Activated effector memory CD4-positive, alpha-beta T cell treated with Interleukin-2 at 50 U/mL for 16 hours (primary cell): Measurements from ENCODE around the gene SERINC5.
"Not testable (repeated sequence)": the region's sequence is repeated elsewhere in the genome, so short reads cannot be mapped to it uniquely, and the experiment has no call there.

ENCODE experiments used
- DNase-seq: peaks from one replicate; pipeline ENCODE4 v3.0.0-alpha.2; 2020

The SERINC5 gene

DNA sequence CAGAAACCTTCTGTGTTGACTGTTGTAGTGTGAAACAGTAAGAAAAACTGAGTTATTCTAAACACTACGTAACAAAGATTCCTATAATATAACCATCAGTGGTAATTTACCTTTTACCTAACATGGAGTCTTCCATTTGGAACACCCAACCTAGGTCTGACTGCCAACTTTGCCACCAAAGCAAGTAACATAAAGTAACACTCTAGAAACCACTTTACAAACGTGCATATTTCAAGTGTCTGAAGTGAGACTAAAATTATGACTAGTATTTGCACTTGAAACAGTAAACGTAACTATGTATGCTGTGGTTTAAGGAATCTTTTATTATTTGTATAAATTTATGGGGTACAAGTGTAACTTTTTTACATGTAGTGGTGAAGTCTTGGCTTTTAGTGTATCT is 95.6 kb downstream of the SERINC5 start:
- DNase-seq = no peak

DNA sequence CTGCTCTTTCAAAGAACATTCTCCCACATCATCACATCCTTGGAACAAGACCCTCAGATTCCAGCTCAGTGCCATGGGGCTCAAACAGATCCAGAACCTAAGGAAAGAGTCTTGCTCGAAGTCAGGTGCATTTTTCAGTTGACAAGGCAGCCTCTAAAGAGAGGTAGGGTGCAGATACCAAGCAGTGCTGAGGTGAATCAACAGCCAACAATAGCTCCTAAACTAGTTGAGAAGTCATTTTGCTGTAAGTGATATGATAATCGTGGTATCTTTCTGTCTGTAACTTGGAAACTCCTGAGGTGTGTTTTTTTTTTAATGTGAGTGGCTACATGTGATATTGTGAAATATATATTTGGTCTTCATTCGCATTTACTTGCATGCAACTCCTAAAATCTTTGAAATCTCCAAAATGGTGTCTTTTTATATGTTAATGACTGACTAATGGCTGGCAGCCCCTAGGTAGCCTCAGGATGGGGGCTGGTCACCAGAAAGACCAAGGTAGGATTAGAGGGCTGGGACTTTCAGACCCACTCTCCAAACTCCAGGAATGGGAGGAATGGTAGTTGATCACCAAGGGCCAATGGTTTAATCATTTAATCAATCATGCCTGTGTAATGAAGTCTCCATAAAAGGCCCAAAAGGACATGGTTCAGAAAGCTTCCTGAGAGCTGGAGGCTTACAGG is 96.6 kb downstream of the SERINC5 start:
- no peak for DNase-seq

DNA sequence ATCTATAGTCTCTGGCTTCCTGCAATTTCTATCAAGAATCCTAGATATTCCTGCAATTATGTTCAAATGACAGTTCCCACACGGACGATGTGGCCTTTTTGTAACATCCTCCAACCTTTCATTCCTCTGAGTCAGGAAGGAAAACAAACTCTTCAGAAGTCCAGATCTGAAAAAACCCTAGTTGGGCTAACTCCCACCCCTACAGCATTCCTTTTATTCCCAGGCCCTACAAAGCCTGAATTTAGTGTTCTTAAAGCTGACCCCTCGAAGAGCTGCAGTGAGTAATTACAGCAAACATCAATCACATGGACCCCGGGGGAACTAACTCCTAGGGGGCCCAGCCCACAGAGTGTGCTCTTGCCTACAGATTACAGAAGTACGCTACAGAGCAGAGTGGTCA is 99.7 kb downstream of the SERINC5 start:
- no peak for DNase-seq

DNA sequence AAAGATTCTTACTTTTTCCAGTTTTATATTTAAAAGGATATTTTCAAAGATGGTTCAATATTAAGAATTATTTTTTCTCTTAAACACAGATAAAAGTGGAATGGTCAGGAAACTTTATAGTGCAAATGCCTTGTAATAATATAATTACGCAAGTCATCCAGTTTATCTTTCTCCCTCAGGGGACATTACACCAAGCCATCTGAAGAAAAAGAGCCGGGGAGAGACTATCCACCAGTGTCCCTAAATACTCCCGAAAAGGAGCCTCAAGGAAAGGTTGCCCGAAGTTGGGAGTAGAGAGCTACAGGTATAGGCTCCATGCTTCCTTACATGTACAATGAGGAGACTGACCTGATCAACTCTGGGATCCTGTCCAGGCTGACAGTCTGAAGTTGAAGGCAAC is 101.1 kb downstream of the SERINC5 start:
- no peak for DNase-seq

DNA sequence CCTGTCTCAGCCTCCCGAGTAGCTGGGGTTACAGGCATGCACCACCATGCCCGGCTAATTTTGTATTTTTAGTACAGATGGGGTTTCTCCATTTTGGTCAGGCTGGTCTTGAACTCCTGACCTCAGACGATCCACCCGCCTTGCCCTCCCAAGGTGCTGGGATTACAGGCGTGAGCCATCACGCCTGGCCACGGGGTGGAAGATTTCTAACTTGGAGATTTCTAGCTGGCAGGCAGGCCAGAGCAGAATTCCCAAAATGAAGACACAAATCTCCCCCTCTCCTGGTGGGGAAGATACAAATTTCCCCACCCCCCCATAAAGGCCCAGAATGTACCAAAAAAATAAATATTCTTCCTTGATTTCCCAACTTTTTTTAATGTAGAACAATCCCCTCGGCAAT is 101.6 kb downstream of the SERINC5 start:
- DNase-seq = not testable (repeated sequence)

DNA sequence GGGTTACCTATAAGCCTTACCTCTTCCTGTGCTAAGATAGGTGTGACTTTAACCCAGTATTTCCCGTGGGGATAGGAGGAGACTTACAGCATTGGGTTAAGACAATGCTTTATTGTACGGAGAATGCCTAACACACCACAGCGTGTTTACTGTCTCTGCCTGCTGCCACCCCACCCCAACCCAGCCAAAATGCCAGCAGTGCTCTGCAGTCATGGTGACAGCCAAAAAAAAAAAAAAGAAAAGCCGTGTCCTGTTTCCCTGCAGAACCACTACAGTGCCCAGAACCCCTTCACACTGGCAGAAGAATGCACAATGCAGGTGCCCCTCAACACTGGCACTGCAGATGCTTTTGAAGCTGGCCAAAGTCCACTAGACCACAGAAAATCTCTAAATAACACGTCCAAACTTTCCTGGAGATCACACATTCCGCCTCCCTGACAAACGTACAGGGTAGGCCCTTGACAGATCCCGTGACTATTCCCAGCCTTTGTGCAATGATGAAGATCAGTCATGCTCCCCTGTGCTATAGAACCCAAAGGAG is 102.2 kb downstream of the SERINC5 start:
- DNase-seq = peak; percentile 19

DNA sequence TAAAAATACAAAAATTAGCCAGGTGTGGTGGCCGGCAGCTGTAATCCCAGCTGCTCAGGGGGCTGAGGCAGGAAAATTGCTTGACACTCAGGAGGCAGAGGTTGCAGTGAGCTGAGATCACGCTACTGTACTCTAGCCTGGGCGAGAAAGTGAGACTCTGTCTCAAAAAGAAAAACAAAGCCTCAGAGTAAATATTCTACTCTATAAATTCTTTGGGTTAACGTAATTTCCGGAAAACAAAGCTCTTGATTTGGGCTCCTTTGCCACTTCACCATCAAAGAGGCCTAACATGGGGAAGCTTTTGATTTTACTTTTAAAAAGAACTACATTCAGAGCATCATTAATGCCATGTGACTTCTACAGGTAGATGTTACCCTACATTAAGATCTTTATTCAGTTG is 103.1 kb downstream of the SERINC5 start:
- DNase-seq = no peak

DNA sequence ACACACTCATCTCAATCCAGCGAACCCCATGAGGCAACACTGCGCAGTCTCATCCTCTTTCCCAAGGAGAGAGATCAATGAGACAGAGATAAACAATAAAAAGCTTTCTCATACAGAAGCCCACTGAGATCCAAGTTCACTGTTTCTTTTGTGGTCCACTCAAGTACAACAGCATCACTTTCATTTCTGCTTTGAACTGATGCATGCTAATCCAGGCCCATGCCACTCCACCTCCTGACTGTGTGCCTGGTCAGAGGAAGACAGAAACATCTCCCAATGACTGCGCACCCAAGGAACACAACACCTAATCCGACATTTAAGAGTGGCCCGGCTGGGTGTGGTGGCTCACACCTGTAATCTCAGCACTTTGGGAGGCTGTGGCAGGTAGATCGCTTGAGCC is 104.0 kb downstream of the SERINC5 start:
- no peak for DNase-seq

DNA sequence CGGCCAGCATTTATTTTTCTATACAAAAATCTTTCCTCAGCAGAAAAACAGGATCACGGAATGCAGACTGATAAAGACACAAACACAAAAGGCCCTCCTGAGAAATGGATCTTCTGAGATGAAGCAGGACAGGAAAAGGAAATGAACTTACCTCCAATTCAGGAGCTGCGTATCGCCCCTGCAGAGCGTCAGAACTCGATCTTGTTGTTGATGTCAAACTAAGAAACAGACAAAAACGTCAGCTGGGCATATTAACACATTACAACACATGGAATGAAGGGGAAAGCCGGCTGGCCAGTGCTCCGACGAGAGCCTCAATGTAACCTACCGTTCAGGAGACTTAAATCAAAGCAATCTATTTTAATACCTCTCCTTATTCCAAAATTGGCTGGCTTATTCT is 105.1 kb downstream of the SERINC5 start:
- DNase-seq = no peak

DNA sequence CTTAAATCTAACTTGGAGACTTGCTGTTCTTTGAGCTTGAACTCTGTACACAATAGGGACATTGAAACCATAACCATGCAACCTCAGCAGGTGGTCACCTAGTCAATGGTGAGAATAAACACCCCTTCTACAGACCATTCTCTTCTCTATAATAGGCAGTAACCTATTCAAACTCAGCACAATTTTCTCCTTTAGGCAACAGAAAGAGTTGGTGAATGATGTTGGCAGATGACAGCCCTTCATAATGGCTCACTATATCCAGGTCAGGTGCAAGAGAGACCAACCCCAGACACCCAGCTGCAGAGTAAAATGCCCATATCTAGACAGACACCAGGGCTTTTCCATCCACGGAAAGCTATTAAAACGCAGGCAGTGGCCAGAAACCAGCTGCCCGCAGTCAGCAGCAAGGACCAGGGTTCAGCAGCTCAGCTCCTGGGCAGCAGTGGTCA is 106.7 kb downstream of the SERINC5 start:
- no peak for DNase-seq

DNA sequence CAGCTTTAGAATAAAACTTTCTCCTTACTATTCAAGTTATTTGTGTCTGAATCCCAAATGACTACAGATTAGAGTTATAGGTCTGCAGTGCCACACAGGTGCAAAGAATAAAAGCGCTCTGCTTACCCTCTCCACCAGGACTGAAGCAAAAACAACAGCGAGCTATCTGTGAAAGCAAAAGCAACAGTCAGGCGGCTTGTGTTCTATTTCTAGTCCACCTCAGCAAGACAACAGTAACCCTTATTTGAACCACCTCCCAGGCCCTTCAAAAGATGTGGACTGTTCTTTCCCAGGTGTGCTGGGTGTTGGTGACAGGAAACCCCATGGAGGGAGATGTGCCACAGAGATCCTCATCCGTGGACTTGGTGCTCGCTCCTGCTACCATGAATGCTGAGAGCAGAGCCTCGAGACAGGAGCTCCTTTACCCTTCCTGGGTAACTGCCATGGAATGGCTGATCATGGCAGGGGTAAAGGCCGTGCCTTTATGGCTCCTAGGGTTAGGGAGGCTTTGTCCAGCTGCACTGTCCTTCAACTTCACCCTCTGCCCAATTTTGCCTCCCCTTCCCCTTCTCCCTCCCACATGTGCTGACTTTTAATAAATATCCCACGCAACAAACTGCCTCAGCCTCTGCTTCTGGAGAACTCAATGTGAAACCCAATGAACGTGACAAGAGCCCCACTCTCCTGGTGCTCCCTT is 108.6 kb downstream of the SERINC5 start:
- DNase-seq = no peak

DNA sequence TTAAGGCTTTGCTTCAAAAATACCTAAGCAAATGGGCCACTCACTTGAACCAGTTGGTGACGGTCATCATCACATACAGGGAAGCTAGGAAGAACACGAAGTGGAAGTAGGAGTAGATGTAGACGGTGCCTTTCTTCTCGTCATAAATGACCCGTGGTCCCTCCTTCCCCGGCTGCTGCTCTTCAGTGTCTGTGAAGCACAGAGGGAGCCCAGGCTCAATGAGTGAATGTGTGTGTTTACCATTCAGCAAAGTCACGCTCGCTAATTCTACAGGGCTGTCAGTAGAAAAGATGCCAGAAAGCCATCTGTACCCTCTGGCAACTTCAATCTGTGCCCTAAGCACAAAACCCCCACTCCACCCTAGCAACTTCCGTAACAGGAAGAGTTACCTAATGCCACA is 109.8 kb downstream of the SERINC5 start:
- DNase-seq = no peak

DNA sequence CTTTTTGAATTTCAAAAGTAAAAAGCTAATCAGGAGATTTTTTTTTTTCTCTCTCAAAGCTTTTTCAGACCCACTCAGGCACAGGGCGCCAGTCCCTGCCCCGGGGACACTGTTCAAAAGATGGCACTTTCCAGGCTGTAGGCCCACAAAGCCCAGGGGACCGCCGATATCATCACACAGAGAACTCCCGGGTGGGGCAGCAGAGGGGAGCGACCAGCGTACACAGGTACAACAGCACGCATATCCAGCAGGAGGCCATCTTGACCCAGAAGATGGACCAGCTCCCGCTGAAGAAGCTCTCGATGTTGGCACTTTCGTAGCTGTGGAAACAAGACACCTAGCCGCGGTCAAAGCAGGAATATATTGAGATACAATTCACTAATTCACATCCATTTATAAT is 112.4 kb downstream of the SERINC5 start:
- no peak for DNase-seq

DNA sequence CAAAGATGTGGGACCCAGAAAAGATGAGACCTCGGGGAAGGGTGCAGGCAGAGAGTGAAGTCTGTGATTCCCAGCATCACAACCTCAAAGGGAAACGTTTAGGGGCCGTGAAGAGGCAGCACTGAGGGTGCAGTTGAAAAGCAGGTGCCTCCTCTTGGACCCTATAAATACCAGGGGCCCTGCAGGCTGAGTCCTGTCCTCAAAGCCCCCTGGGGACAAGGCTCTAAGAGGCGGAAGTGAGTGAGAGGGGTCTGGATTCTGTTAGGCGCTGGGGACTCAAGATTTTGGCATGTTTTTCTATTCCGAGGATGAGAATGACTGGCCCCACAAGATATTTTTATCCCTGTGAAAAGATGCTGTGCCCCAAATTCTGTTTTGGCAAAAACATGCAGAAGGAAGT is 112.9 kb downstream of the SERINC5 start:
- no peak for DNase-seq

DNA sequence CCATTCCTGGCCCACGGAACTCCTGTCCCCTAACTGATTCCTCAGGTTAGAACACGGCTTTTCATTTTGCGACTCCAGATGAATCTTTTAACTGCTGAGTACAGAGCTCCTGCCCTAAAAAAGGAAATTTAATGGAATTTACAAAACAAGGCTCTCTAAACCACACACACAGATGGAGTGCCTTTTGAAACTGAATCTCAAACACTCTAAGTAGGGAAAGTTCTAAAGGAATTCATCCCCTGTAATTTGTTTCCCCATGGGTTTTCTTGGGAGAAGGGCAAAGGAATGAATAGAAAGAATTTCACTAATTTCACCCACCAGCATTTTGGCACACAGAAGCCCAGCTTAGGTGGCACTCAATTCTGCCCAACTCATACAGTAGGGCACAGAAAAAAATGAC is 114.2 kb downstream of the SERINC5 start:
- no peak for DNase-seq

DNA sequence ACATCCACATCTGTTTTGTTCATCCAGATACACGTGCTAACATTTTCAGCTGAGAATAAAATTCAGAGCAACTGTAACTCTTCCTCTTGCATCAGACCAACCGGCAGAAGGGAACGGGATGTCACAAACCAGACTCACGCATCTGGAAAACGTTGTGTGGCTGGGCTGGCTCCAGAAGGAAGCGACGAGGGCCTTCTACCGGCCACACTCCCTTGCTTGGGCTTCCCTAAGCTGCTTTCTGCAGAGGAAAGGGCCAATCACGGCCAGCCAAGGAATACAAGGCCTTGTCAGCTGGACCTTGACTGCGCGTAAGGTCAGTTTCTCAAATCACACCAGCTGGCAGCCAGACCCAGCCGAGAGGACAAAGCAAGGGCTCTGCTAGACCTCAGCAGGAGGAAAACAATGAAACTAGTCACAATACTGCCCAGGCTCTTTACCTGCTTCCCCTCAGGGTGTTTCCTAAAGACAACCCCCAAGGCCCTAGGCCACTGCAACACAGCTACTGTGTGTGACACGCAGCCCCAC is 114.6 kb downstream of the SERINC5 start:
- no peak for DNase-seq

DNA sequence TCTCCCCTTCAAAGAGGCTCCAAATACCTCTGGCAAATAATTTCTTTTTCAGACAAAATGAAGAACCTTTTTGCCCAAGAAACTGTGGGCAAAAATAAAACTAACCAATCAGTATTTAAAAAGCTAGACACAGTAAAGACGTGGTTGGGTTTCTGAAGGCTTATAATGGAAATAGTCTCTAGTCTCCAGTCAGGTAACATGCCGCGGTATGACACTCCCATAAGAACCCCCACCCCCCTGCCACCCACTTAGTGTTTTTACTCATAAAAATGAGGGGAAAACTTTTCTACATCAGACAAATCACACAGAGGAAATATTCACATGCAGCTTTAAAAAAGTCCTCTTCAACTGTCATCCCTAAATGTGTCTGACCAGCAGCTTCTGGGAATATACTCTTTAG is 115.4 kb downstream of the SERINC5 start:
- DNase-seq = no peak

DNA sequence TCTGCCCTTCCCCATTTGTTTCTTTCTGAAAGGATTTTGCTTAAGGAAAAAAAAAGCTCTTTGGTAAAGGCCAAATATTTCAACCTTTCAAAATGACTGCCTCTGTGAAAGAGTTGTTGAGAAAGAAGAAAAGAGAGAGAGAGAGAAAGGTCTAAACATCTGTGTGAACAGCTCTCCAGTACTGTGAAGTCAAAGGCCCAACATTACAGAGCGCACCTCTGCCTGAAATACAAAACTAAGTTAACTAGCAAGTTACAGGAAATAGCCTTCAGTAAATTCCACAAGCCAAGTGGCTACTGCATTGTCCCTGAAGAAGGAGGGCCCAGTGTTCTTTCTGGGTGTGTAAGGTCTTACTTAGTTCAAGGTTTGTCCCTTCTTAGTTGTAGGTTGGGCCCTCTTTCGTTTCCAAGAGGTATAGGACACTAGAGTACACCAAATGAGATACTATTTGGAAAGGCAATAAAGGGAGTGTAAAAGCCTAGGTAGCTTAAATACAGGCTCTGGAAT is 116.3 kb downstream of the SERINC5 start:
- no peak for DNase-seq

DNA sequence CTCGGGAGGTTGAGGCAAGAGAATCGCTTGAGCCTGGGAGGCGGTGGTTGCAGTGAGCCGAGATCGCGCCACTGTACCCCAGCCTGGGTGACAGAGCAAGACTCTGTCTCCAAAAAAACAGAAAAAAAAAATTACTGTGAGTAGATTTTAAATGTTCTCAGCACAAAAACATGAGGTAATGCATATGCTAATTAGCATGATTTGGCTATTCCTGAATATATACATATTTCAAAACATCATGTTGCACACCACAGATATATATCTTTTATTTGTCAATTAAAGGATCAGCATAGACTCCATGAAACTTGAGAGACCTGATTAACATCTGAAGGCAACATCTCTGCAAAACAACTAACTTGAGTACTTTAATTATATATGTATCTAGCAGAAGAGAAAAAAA is 117.4 kb downstream of the SERINC5 start:
- DNase-seq = no peak

DNA sequence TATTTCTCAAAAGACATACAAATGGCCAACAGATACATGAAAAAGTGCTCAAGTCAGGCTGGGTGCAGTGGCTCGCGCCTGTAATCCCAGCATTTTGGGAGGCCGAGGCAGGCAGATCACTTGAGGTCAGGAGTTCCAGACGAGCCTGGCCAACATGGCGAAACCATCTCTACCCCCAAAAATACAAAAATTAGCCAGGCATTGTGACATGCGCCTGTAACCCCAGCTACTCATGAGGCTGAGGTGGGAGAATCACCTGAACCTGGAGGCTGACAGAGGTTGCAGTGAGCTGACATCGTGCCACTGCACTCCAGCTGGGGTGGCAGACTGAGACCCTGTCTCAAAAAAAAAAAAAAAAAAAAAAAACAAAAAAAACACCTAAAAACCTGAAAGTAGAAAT is 119.0 kb downstream of the SERINC5 start:
- DNase-seq = not testable (repeated sequence)

DNA sequence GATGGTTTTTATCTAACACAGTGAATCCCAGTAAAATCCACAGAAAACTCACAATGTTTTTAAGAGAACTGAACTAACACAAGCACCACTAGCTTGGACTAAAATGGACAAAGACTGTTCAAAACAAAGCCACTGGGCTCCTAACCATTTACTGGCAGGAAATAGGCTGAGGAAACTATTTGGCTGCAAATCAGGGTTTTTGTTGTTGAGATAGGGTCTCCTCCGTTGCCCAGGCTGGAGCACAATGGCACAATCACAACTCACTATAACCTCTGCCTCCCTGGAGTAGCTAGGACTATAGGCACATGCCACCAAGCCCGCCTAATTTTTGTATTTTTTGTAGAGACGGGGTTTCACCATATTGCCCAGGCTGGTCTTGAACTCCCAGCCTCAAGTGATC is 121.0 kb downstream of the SERINC5 start:
- DNase-seq = no peak

DNA sequence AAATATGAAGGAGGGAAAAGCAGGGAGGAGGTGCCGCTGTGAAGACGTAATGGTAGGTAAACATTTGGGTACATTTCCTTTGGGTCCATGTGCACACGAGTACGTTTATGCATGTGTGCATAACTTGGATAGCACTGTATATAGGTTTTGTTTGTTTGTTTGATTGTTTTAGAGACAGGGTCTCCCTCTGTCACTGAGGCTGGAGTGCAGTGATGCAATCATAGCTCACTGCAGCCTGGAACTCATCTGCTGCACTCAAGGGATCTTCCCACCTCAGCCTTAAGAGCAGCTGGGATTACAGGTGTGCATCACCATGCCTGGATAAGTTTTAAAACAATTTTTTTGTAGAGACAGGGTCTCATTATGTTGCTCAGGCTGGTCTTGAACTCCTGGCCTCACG is 126.7 kb downstream of the SERINC5 start:
- DNase-seq = no peak

DNA sequence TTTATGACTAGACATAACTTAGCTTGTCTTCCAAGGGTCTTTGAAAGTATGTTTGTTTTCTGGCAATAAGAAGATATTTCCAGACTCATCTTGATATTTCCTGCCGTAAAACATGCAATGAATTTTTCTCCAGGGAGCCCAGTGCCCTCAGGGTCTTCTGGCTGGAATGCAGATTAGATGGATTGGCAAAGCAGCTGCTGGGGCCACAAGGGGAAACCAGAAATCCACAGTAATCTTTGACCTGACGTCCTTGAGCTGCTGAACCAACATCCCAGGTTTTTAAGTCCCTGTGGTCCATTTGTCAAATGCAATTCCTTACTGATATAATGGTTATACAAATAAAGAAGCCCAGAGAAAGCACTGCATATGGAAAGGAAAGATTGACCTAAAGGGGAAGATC is 127.7 kb downstream of the SERINC5 start:
- DNase-seq = no peak

DNA sequence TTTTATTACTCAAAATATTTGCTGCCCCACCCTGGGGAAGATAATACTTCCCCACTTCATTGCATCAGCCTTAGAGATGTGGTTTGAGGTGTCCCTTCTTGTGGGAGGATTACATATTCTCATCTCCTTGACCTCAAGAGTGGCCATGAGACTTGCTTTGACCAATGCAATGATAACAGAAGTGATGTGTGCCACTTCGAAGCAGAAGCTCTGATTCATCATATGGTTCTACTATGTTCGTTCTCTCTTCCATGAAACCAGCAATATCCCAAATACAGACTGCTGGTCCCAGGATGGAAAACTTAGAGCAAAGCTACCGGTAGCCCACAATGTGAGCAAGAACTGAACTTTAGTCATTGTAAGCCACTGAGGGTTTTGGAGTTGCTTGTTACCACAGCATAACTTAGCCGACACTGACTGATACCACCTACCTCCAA is 128.7 kb downstream of the SERINC5 start:
- no peak for DNase-seq
